C4-2B (cell line): Measurements from ENCODE around the gene MEGF11.

Experiments used
- CTCF ChIP-seq: fragments of 450-650 bp; conservative IDR thresholded peaks from 2 replicates; pipeline ENCODE4 v1.5.1; 2017; ENCODE audit warnings: mild to moderate bottlenecking
- ZFX ChIP-seq: fragments of 450-650 bp; IDR thresholded peaks from 2 replicates; pipeline ENCODE4 v1.6.1; 2017

GRCh38 chr15:66241087-66241907 is 12.3 kb downstream of the MEGF11 start:
- no peak for TF ChIP-seq CTCF
- TF ChIP-seq ZFX = no peak
